ENCODE results near the gene STIL.

GRCh38 chr1:47362828-47363227 is 48.9 kb upstream of the STIL start:
- TF ChIP-seq POLR2A (IDR thresholded peaks at IDR 0.05; ENCODE audit: low read depth, low read length) = no peak
- no peak for TF ChIP-seq POLR2AphosphoS5 (IDR thresholded peaks at IDR 0.05; ENCODE audit: low read depth, low read length)

Measured in GM12892 (cell line).